GM23248 (cell line): ENCODE measurements around the gene FOXL3.

Experiments used
- EZH2 ChIP-seq: fragments of 200-600 bp; sonication (generic); IDR thresholded peaks from 2 replicates; pipeline ENCODE4 v1.6.1; 2018; ENCODE audit warnings: antibody characterized with exemption, mild to moderate bottlenecking; ENCODE audit not compliant: insufficient read depth, poor library complexity, severe bottlenecking
- EZH2phosphoT487 ChIP-seq: fragments of 200-600 bp; sonication (generic); IDR thresholded peaks from 2 replicates; pipeline ENCODE4 v1.6.1; 2018; ENCODE audit warnings: antibody characterized with exemption, moderate library complexity, mild to moderate bottlenecking, low read depth; ENCODE audit not compliant: insufficient read depth

DNA sequence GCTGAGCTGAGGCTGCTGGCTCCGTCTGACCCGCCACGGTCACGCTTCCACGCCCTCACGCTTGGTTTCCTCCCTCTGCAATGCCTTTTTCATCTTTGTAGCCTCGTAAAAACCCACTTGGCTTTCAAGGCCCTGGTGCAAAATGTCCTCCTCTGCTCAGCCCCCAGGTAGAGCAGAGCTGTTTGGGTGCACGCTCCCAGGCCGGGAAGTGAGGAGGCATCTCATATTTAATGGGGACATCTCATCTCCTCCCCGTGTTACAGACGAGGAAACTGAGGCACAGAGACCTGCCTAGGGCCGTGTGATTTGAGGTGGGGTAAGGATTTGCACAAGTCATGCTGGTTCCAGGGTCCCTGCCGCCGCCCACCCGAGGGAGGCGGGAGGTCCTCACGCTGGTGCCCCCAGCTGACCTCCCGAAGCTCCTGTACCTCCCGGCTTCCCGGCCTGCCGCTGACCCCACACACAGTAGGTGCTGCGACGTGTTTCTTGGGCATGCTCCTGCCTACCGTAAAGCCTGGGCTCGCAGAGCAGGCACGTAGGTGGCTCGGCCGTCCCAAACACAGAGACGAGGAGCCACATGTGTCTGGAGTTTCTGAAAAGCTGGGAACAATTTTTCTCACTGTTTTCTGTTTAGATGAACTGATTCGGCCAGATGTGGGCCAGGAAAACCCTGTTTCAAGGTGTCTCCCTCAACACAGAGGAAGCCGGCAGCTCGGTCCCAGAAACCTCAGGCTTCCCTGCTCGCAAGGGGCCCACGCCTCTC, 11.5 kb downstream of the FOXL3 start:
- TF ChIP-seq EZH2 (no peak), EZH2phosphoT487 (no peak)
